Nephron (organoid): ENCODE data around the gene MRTFA.

Source experiments
- H3K27ac Mint-ChIP-seq, 3 experiments: 2 replicates each; pipeline ENCODE4 v1.8.0; 2020; ENCODE audit warnings: mixed read lengths in 3 of 3, mild to moderate bottlenecking in 2 of 3, moderate library complexity in 1 of 3
- H3K27me3 Mint-ChIP-seq: 2 replicates; pipeline ENCODE4 v1.8.0; 2021; ENCODE audit warnings: low read depth, mild to moderate bottlenecking, moderate library complexity, mixed read lengths
- H3K36me3 Mint-ChIP-seq: 2 replicates; pipeline ENCODE4 v1.8.0; 2020; ENCODE audit warnings: low read depth, mixed read lengths
- H3K4me1 Mint-ChIP-seq: 2 replicates; pipeline ENCODE4 v1.8.0; 2020; ENCODE audit warnings: mixed read lengths
- H3K4me3 Mint-ChIP-seq, 3 experiments: 2 replicates each; pipeline ENCODE4 v1.8.0; 2020; ENCODE audit warnings: mild to moderate bottlenecking in 3 of 3, mixed read lengths in 3 of 3, moderate library complexity in 2 of 3
- H3K9me3 Mint-ChIP-seq: 2 replicates; pipeline ENCODE4 v1.8.0; 2020; ENCODE audit warnings: mixed read lengths
- TF ChIP-seq, protein P1 (sequence below), 3 experiments: fragments of 200-600 bp; sonication (generic); IDR thresholded peaks; one replicate each; pipeline ENCODE4 v1.5.0; 2021; ENCODE audit warnings: antibody characterized with exemption in 3 of 3; ENCODE audit not compliant: unreplicated experiment in 3 of 3

Gene MRTFA

DNA sequence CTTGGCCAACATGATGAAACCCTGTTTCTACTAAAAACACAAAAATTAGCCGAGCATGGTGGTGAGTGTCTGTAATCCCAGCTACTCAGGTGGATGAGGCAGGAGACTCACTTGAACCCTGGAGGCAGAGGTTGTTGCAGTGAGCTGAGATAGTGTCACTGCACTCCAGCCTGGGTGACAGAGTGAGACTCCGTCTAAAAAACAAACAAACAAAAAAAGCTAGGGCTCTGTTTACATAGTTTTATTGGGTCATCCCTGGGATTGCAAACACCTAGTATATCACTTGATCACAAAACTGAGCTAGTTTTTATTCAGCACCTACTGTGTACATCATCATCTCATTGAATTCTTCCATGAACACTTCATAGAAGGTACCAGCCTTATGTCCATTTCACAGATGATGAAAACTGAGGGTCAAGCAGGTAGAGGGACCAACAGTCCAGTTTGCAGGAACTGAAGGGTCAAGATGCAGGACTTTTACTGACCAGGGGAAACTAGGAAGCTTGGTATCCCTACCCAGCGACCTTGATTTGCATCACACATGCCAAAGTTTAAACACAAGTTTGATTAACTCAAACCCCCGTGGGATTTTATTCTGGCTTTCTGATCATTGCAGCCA is 9.2 kb upstream of the MRTFA start:
- TF ChIP-seq, protein P1, sequence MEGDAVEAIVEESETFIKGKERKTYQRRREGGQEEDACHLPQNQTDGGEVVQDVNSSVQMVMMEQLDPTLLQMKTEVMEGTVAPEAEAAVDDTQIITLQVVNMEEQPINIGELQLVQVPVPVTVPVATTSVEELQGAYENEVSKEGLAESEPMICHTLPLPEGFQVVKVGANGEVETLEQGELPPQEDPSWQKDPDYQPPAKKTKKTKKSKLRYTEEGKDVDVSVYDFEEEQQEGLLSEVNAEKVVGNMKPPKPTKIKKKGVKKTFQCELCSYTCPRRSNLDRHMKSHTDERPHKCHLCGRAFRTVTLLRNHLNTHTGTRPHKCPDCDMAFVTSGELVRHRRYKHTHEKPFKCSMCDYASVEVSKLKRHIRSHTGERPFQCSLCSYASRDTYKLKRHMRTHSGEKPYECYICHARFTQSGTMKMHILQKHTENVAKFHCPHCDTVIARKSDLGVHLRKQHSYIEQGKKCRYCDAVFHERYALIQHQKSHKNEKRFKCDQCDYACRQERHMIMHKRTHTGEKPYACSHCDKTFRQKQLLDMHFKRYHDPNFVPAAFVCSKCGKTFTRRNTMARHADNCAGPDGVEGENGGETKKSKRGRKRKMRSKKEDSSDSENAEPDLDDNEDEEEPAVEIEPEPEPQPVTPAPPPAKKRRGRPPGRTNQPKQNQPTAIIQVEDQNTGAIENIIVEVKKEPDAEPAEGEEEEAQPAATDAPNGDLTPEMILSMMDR (IDR thresholded peaks at IDR 0.05; ENCODE audit: unreplicated experiment in 3 of 3) = no peak
- H3K27ac Mint-ChIP-seq = peak overlapping the region; percentile 47 to 67 (median 67)
- H3K4me3 Mint-ChIP-seq = no peak overlapping the region
- no peaks in the 10 kb centered on the region for H3K4me1 Mint-ChIP-seq
- H3K9me3 Mint-ChIP-seq = no peaks in the 10 kb centered on the region
- peaks cover 3% of the 10 kb centered on the region for H3K27me3 Mint-ChIP-seq
- H3K36me3 Mint-ChIP-seq = no peaks in the 10 kb centered on the region

DNA sequence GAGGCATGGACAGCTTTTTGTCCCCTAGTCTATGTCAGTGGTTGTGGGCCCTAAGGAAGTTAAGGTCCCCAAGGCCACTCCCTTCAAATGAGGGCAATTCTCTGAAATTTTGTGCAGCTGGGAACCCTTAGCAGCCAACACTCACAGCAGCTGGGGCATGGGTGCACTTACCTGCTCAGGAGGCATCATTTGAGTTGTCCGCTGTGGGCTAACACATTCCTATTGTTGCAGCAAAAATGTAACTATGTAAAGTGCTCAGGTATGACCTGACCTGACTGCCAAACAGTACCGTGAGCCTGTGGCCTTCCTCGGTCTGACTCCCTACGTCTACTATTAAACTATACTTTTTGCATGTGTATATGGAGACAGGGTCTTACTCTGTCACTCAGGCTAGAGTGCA is 5.8 kb upstream of the MRTFA start:
- Mint-ChIP-seq H3K36me3 (no peaks in the 10 kb centered on the region), H3K27ac (no peak overlapping the region), H3K4me1 (peaks cover 6% of the 10 kb centered on the region), H3K27me3 (no peaks in the 10 kb centered on the region), H3K9me3 (no peaks in the 10 kb centered on the region), H3K4me3 (no peak overlapping the region)
- TF ChIP-seq, protein P1 (IDR thresholded peaks at IDR 0.05; ENCODE audit: unreplicated experiment in 3 of 3) = no peak

DNA sequence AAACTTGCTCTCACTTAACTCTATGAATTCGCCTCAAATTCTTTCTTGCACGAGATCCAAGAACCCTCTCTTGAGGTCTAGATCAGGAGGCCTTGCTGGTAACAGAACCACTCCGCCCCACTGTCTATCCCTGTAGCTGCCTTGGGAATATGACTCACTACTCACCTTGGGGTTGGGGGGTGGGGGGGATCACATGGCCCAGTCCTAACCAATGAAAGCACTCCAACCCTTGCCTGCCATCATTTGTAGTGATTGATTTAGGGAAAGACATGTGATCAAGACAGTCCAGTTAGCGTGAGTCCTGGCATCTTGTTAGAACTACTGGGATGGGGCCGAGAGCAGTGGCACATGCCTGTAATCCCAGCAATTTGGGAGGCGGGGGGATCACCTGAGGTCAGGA is 4.8 kb upstream of the MRTFA start:
- Mint-ChIP-seq H3K27me3 (no peaks in the 10 kb centered on the region), H3K4me3 (peak overlapping the region in 1 of 3 experiments; percentile 5), H3K27ac (no peak overlapping the region), H3K36me3 (no peaks in the 10 kb centered on the region), H3K4me1 (peaks cover 13% of the 10 kb centered on the region), H3K9me3 (no peaks in the 10 kb centered on the region)
- TF ChIP-seq, protein P1 (IDR thresholded peaks at IDR 0.05; ENCODE audit: unreplicated experiment in 3 of 3) = no peak

DNA sequence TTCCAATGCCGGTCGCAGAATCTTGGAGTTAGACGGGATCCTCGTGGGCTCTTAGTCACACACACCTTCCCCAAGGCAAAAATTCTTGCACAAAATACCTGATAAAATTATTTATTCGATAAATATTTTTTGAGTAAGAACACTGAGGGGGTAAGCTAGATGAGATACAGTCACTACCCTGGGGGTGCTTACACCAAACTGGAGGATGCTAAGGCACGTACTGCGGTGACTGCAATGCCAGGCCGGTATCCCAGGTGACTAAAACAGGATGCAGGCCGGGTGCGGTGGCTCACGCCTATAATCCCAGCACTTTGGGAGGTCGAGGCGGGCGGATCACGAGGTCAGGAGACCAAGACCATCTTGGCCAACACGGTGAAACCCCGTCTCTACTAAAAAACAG is 1.7 kb upstream of the MRTFA start:
- Mint-ChIP-seq H3K9me3 (no peaks in the 10 kb centered on the region), H3K27ac (no peak overlapping the region), H3K4me1 (peaks cover 29% of the 10 kb centered on the region), H3K27me3 (no peaks in the 10 kb centered on the region), H3K4me3 (peak overlapping the region; percentile 90 to 96 (median 91)), H3K36me3 (no peaks in the 10 kb centered on the region)
- TF ChIP-seq, protein P1 (IDR thresholded peaks at IDR 0.05; ENCODE audit: unreplicated experiment in 3 of 3) = no peak

DNA sequence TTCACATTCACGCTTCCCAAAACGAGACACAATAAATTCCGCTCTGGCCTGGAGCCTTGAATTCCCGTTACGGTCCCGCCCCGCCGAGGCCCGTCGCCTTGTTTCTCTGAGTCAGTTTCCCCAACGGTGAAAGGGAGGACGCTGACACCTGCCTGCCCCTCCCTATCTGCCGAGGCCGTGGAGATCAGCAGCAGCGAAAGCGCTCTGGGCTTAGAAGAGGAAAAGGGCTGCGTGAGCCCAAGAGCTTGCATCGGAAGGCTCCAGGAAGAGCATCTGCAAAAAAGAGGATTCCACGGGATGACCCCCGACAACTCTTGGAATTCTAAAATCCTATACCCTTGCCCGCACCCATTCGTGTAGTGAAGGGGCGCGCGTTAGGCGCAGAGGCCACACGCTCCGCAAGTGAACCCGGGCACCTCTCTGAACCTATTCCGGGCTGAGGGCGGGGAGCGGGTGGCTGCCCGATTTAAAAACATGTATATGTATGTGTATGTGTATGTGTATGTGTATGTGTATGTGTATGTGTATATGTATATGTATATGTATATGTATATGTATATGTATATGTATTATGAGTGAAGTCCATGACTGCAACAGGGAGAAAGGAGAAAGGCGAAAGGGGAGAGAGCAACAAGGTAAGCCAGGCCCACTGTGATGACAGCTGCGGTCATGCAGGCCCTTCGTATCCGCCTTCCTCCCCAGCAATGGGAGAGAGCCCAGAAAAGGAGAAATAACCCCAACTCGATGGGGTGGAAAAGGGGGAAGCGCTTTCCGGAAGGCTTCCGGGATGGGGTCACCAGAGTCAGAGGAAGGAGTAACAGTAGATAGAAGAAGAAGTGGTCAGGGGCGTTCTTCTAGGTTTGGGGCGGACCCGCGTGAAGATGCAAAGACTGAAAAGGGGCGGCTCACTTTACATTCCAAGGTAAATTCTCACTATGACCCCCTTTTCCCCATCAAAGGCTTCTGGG is 948 bp upstream of the MRTFA start:
- Mint-ChIP-seq H3K36me3 (peaks cover 4% of the 10 kb centered on the region), H3K27ac (peak overlapping the region; percentile 85 to 94 (median 89)), H3K9me3 (no peaks in the 10 kb centered on the region), H3K27me3 (no peaks in the 10 kb centered on the region), H3K4me1 (peaks cover 29% of the 10 kb centered on the region), H3K4me3 (peak overlapping the region; percentile 90 to 96 (median 91))
- TF ChIP-seq, protein P1 (IDR thresholded peaks at IDR 0.05; ENCODE audit: unreplicated experiment in 3 of 3) = no peak
